ENCODE measurements around the gene NUMB. TPM values are rescaled to one million over a fixed set of nuclear protein-coding genes. Genes with fewer than 3 reads are reported as not detected.

Gene NUMB
- total RNA-seq, 6 donors from 2014 or later: 85.6 to 169 (median 118) TPM

- no peak for ATAC-seq (ENCODE audit: low FRiP score in 2 of 2)
- H3K9me3 ChIP-seq: no peaks in the 10 kb centered on the region
- peak overlapping the region in 1 of 4 donors; percentile 87 for H3K4me3 ChIP-seq
Measured at GRCh38 chr14:73492670-73493069, 34.3 kb upstream of the NUMB start.

DNA sequence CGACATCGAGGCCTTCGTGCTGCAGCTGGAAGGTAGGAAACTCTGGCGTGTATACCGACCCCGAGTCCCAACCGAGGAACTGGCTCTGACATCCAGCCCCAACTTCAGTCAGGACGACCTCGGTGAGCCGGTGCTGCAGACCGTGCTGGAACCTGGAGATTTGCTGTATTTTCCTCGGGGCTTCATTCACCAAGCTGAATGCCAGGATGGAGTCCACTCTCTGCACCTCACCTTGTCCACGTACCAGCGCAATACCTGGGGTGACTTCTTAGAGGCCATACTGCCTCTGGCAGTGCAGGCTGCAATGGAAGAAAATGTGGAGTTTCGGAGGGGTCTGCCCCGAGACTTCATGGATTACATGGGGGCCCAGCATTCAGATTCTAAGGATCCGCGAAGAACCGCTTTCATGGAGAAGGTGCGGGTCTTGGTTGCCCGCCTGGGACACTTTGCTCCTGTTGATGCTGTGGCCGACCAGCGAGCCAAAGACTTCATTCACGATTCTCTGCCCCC lies 33.8 kb upstream of the NUMB start:
- DNase-seq (peak in 1 of 2 donors; percentile 22), ATAC-seq (ENCODE audit: low FRiP score in 2 of 2) (no peak)
- no peak for TF ChIP-seq POLR2A (IDR thresholded peaks at IDR 0.05)
- TF ChIP-seq EP300 (IDR thresholded peaks at IDR 0.05): no peak
- TF ChIP-seq, protein P1, sequence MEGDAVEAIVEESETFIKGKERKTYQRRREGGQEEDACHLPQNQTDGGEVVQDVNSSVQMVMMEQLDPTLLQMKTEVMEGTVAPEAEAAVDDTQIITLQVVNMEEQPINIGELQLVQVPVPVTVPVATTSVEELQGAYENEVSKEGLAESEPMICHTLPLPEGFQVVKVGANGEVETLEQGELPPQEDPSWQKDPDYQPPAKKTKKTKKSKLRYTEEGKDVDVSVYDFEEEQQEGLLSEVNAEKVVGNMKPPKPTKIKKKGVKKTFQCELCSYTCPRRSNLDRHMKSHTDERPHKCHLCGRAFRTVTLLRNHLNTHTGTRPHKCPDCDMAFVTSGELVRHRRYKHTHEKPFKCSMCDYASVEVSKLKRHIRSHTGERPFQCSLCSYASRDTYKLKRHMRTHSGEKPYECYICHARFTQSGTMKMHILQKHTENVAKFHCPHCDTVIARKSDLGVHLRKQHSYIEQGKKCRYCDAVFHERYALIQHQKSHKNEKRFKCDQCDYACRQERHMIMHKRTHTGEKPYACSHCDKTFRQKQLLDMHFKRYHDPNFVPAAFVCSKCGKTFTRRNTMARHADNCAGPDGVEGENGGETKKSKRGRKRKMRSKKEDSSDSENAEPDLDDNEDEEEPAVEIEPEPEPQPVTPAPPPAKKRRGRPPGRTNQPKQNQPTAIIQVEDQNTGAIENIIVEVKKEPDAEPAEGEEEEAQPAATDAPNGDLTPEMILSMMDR (IDR thresholded peaks at IDR 0.05): no peak
- no peaks in the 10 kb centered on the region for H3K27me3 ChIP-seq
- H3K27ac ChIP-seq: peak overlapping the region in 1 of 4 donors; percentile 90
- WGBS, 2 donors: 66 to 79% methylated on average over 16 to 24 of the region's 24 CpGs
- H3K9me3 ChIP-seq: no peaks in the 10 kb centered on the region
- H3K36me3 ChIP-seq: peaks cover 0 to 8% (median 0%) of the 10 kb centered on the region in 4 donors
- peaks cover 15 to 36% (median 22%) of the 10 kb centered on the region in 4 donors for H3K4me1 ChIP-seq
- H3K4me3 ChIP-seq: peak overlapping the region; percentile 68 to 89 (median 86)

More at GRCh38 chr14:73492670-73493069, 34.3 kb upstream of the NUMB start:
- Histone ChIP-seq H3K36me3 (peaks cover 0 to 8% (median 0%) of the 10 kb centered on the region in 4 donors), H3K4me1 (peaks cover 15 to 36% (median 22%) of the 10 kb centered on the region in 4 donors), H3K27ac (no peak overlapping the region), H3K27me3 (no peaks in the 10 kb centered on the region)
- 77 to 80% methylated on average over 5 of the region's 5 CpGs for WGBS, 2 donors
- TF ChIP-seq POLR2AphosphoS5 (IDR thresholded peaks at IDR 0.05): no peak
- no peak for TF ChIP-seq EP300 (IDR thresholded peaks at IDR 0.05)
- TF ChIP-seq, protein P1 (IDR thresholded peaks at IDR 0.05): no peak
- no peak for TF ChIP-seq POLR2A (IDR thresholded peaks at IDR 0.05)
- no peak for DNase-seq

- peak overlapping the region; percentile 86 to 90 (median 88) for H3K27ac ChIP-seq
- H3K36me3 ChIP-seq: peaks cover 0 to 8% (median 0%) of the 10 kb centered on the region in 4 donors
- no peaks in the 10 kb centered on the region for H3K27me3 ChIP-seq
- peak overlapping the region; percentile 68 to 89 (median 86) for H3K4me3 ChIP-seq
- 0 to 1% methylated on average over 3 to 21 of the region's 94 CpGs for WGBS, 2 donors
- peaks cover 15 to 36% (median 22%) of the 10 kb centered on the region in 4 donors for H3K4me1 ChIP-seq
- ATAC-seq (ENCODE audit: low FRiP score in 2 of 2) (peak; percentile 76 to 81), DNase-seq (peak; percentile 71 to 93)
- TF ChIP-seq POLR2A (IDR thresholded peaks at IDR 0.05): peak in 2 of 4 donors; percentile 31 to 39
- peak in 1 of 2 donors; percentile 7 for TF ChIP-seq POLR2AphosphoS5 (IDR thresholded peaks at IDR 0.05)
- no peak for TF ChIP-seq EP300 (IDR thresholded peaks at IDR 0.05)
- TF ChIP-seq, protein P1 (IDR thresholded peaks at IDR 0.05): peak in 1 of 6 experiments; percentile 14
- no peaks in the 10 kb centered on the region for H3K9me3 ChIP-seq
Measured at GRCh38 chr14:73491256-73492042, 33.1 kb upstream of the NUMB start.

GRCh38 chr14:73489481-73490175 lies 31.3 kb upstream of the NUMB start:
- Histone ChIP-seq H3K4me3 (peak overlapping the region in 1 of 4 donors; percentile 89), H3K27me3 (no peaks in the 10 kb centered on the region), H3K27ac (no peak overlapping the region), H3K9me3 (no peaks in the 10 kb centered on the region), H3K4me1 (peaks cover 15 to 36% (median 22%) of the 10 kb centered on the region in 4 donors), H3K36me3 (peaks cover 0 to 7% (median 0%) of the 10 kb centered on the region in 4 donors)
- ATAC-seq (ENCODE audit: low FRiP score in 2 of 2): no peak
- TF ChIP-seq, protein P1 (IDR thresholded peaks at IDR 0.05): no peak
- no peak for TF ChIP-seq POLR2AphosphoS5 (IDR thresholded peaks at IDR 0.05)
- TF ChIP-seq EP300 (IDR thresholded peaks at IDR 0.05): no peak
- no peak for TF ChIP-seq POLR2A (IDR thresholded peaks at IDR 0.05)
- no peak for DNase-seq
- 77 to 79% methylated on average over 6 of the region's 6 CpGs for WGBS, 2 donors
